Aorta (tissue), 5 donors: Measurements from ENCODE around the gene INSRR. TPM values are rescaled to one million over a fixed set of nuclear protein-coding genes. Genes with fewer than 3 reads are reported as not detected.

ENCODE experiments used
- ATAC-seq: fragments of 200-7000 bp; cut with Tn5 transposase; one replicate; pipeline ENCODE4 v1.9.1; 2022; ENCODE audit warnings: moderate library complexity; ENCODE audit not compliant: low FRiP score
- DNase-seq, 2 donors: peaks; one replicate each; pipeline ENCODE4 v3.0.0-alpha.2; 2020
- H3K27ac ChIP-seq, 2 donors: one replicate each; pipeline ENCODE4 v1.5.1; 2013; ENCODE audit warnings: low read length in 2 of 2, mild to moderate bottlenecking in 2 of 2, moderate library complexity in 2 of 2, control low read depth in 1 of 2, inconsistent platforms in 1 of 2, low read depth in 1 of 2
- H3K27me3 ChIP-seq, 2 donors: one replicate each; pipeline ENCODE4 v1.6.1; 2013; ENCODE audit warnings: control low read depth in 1 of 2, low read length in 1 of 2, mild to moderate bottlenecking in 1 of 2, moderate library complexity in 1 of 2; ENCODE audit not compliant: insufficient read depth in 2 of 2, control insufficient read depth in 1 of 2
- H3K36me3 ChIP-seq, 2 donors: one replicate each; pipeline ENCODE4 v1.6.1; 2013; ENCODE audit warnings: control low read depth in 1 of 2, low read length in 1 of 2, mild to moderate bottlenecking in 1 of 2; ENCODE audit not compliant: insufficient read depth in 2 of 2, control insufficient read depth in 1 of 2
- H3K4me1 ChIP-seq, 2 donors: one replicate each; pipeline ENCODE4 v1.6.1; 2013; ENCODE audit warnings: low read length in 2 of 2, control low read depth in 1 of 2, mild to moderate bottlenecking in 1 of 2, moderate library complexity in 1 of 2; ENCODE audit not compliant: insufficient read depth in 2 of 2, control insufficient read depth in 1 of 2
- H3K4me3 ChIP-seq, 2 donors: one replicate each; pipeline ENCODE4 v1.5.1; 2013; ENCODE audit warnings: low read length in 2 of 2, control low read depth in 1 of 2, mild to moderate bottlenecking in 1 of 2
- H3K9me3 ChIP-seq: one replicate; pipeline ENCODE4 v1.6.1; 2013; ENCODE audit warnings: mild to moderate bottlenecking, low read length; ENCODE audit not compliant: control insufficient read depth
- WGBS, 2 donors: extraction: QIAGEN DNeasy Blood & Tissue Kit; methylation state at CpG; one replicate each; pipeline ENCODE4 v1.1.7; 2013; 5-methylcytosine and 5-hydroxymethylcytosine counted together
- intact Hi-C, 2 donors: fragments of 100-400 bp; cut with DNase I; formaldehyde crosslinking; loops; one replicate each; pipeline versions ENCODE4 v1.14.2 to v1.15.0; 2022
- polyA plus RNA-seq, 2 donors: library from polyadenylated mRNA; stranded (reverse); fragments of 200-250 nt; gene quantifications; one replicate each; pipeline ENCODE4 v1.2.3, GENCODE V29; 2013
- total RNA-seq, 2 donors: library from RNA; stranded (reverse); fragmentation: NEBNext Ultra II Directional; extraction: Animal tissue kit (Norgen Biotek cat#: 25700); gene quantifications; one replicate each; pipeline ENCODE4 v1.2.1, GENCODE V29; 2021
- donor health status: healthy with polysubstance abuse.
- donor health status: Bipolar disorder and iron deficiency.
- donor health status: DM: no; HTN: no; CAD: no.
- donor health status: DM: no; HTN: no; CAD: no.
- donor health status: DM: yes; HTN: yes; CAD: no.

INSRR gene
- total and polyA plus RNA-seq, 4 donors, result 0.51 TPM; not detected in 3

DNA sequence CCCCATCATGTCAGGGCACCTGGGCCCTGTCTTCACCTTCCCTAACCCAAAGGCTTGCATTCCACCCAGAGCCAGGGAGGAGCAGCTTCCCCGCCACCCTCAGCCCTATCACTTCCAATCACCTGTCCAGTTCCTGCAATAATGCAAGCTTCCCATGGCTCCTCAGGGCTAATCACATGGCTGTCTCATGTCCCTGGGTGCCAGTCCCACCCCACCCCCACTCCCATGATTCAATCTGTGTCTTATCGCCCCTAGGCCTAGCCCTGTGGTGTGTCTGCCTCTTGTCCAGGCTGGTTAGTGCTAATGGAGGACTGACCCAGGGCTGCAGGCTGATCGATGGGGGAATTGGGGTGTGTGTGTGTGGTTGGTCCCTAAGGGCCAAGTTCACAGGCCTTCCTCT lies 23.6 kb upstream of the INSRR start:
- intact Hi-C loops, result loop anchor here in 1 of 2 donors (10.0 kb wide), 1 partner anchor 188 kb away; no protein-coding TSS in a partner anchor
- H3K9me3 ChIP-seq, result no peaks in the 10 kb centered on the region
- H3K4me3 ChIP-seq, result no peak overlapping the region
- DNase-seq (no peak), ATAC-seq (no peak)
- 82 to 97% methylated on average over 3 of the region's 3 CpGs for WGBS, 2 donors
- no peak overlapping the region for H3K27ac ChIP-seq
- no peaks in the 10 kb centered on the region for H3K4me1 ChIP-seq
- no peaks in the 10 kb centered on the region for H3K36me3 ChIP-seq
- no peaks in the 10 kb centered on the region for H3K27me3 ChIP-seq

DNA sequence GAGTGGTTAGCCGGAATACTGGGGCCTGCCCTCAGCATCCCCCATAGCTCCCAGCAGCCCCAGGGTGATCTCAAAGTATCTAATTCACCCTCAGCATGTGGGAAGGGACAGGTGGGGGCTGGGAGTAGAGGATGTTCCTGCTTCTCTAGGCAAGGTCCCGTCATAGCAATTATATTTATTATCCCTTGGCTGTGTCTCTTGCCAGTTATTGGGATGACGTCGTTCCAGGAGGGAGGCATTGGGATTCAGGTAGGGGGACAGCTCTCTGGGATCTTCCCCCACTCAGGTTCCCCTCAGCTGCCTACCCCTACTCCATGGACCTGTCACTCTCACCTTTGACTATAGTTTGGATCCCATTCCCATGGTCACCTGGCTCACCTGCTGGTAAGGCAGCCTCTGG lies 22.7 kb upstream of the INSRR start:
- Histone ChIP-seq H3K9me3 (no peaks in the 10 kb centered on the region), H3K4me1 (no peaks in the 10 kb centered on the region), H3K27me3 (no peaks in the 10 kb centered on the region), H3K27ac (no peak overlapping the region), H3K4me3 (no peak overlapping the region), H3K36me3 (no peaks in the 10 kb centered on the region)
- ATAC-seq, result no peak
- intact Hi-C loops, result loop anchor here in 1 of 2 donors (10.0 kb wide), 1 partner anchor 187 kb away; no protein-coding TSS in a partner anchor
- 77 to 78% methylated on average over 4 of the region's 4 CpGs for WGBS, 2 donors
- no peak for DNase-seq

DNA sequence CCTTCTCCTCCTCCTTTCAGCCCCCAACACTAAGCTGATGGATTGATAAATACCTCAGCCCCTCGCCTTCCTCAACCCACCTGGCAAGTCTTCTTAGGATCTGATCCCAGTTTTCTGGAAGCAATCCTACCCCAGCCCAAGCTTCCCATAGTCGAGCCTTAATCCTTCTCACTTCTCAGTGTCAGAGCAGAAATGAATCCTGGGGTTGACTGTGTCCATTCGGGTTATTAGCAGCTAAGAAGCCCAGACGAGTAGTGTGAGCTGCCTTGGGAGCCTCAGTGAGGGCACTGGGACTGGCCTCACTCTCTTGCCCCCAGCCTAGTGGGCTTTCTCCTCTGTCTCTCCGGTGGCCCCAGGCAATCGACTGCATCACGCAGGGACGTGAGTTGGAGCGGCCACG lies 22.2 kb upstream of the INSRR start:
- no peaks in the 10 kb centered on the region for H3K36me3 ChIP-seq
- DNase-seq (no peak), ATAC-seq (no peak)
- no peak overlapping the region for H3K27ac ChIP-seq
- H3K4me1 ChIP-seq, result no peaks in the 10 kb centered on the region
- no peak overlapping the region for H3K4me3 ChIP-seq
- H3K9me3 ChIP-seq, result no peaks in the 10 kb centered on the region
- intact Hi-C loops, result loop anchor here in 1 of 2 donors (10.0 kb wide), 1 partner anchor 186 kb away; no protein-coding TSS in a partner anchor
- 63 to 68% methylated on average over 10 of the region's 10 CpGs for WGBS, 2 donors
- no peaks in the 10 kb centered on the region for H3K27me3 ChIP-seq

DNA sequence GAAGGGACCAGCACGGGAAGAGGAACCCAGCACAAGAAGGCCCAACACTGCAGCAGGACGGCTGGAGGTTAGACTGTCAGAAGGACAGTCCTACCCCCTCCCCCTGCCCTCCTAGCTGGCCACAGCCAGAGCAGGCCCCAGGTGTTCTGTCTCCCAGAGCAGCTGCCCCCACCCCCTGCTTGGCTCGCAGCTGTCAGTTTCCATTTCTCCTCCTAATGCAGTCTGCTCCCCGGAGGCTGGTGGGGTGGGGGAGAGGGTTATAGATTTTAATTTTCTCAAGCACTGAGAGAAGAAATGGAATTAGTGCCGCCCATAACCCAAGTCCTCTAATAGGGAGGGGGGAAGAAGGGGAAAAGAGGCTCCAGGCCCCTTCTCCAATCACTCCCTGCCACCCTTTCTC lies 21.6 kb upstream of the INSRR start:
- Histone ChIP-seq H3K27me3 (no peaks in the 10 kb centered on the region), H3K27ac (no peak overlapping the region), H3K9me3 (no peaks in the 10 kb centered on the region), H3K36me3 (no peaks in the 10 kb centered on the region), H3K4me1 (no peaks in the 10 kb centered on the region), H3K4me3 (no peak overlapping the region)
- WGBS, 2 donors, result 78 to 85% methylated on average over 5 of the region's 5 CpGs
- ATAC-seq (no peak), DNase-seq (no peak)
- intact Hi-C loops, result loop anchor here in 1 of 2 donors (10.0 kb wide), 1 partner anchor 186 kb away; no protein-coding TSS in a partner anchor

DNA sequence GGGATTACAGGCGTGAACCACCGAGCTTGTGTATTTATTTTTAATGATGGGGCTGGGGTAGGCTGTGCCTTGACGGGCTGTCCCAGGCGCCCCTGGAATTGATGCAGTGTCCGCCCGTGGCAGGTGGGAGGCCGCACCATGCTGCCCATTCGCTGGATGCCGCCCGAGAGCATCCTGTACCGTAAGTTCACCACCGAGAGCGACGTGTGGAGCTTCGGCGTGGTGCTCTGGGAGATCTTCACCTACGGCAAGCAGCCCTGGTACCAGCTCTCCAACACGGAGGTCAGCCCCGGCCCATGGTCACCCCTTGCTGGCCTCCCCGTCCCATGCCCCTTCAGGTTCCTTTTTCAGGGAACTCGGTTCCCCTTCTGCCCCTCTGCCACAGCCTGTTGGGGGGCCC lies 21.0 kb upstream of the INSRR start:
- Histone ChIP-seq H3K4me3 (no peak overlapping the region), H3K9me3 (no peaks in the 10 kb centered on the region), H3K27me3 (no peaks in the 10 kb centered on the region), H3K36me3 (no peaks in the 10 kb centered on the region), H3K27ac (no peak overlapping the region), H3K4me1 (no peaks in the 10 kb centered on the region)
- WGBS, 2 donors, result 90 to 93% methylated on average over 21 of the region's 21 CpGs
- DNase-seq (no peak), ATAC-seq (no peak)
- intact Hi-C loops, result loop anchor here in 1 of 2 donors (10.0 kb wide), 1 partner anchor 185 kb away; no protein-coding TSS in a partner anchor

DNA sequence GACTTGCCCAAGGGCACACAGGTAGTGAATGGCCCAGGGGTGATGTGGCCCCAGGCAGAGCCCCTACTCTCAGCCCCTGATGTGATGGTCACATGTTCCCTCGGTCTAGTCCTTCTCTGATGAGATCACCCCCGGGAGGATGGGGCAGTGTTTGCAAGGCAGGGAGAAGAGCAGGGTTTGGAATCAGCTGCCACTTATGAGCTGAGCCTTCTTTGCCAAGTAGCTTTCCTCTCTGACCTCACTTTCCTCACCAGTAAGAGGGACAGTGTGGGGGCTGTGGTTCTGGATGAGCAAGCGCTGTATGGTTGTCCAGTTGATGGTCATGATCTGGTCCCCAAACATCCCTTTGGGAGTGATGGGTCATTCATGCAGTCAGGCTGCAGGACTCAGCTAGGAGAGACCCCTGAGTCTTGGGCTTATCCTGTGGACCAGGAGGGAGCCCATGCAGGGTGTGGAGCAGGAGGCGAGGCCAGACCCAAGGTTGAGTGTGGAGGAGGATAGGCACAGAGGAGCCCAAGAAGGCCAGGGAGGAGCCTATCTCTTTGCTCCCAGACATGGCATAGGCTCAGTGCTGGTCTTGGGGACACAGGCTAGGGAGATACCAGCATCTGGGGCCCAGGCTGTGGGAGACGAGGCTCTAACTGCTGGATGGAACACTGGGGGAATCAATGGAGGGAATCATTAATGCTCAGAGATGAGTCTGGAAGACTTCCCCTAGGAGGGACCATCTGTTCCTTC lies 18.7 kb upstream of the INSRR start:
- H3K4me3 ChIP-seq, result no peak overlapping the region
- no peak overlapping the region for H3K27ac ChIP-seq
- no peaks in the 10 kb centered on the region for H3K4me1 ChIP-seq
- H3K9me3 ChIP-seq, result no peaks in the 10 kb centered on the region
- ATAC-seq, result no peak
- H3K27me3 ChIP-seq, result no peaks in the 10 kb centered on the region
- DNase-seq, result no peak
- WGBS, 2 donors, result 86 to 89% methylated on average over 5 of the region's 5 CpGs
- no peaks in the 10 kb centered on the region for H3K36me3 ChIP-seq
- intact Hi-C loops, result no loop called here

DNA sequence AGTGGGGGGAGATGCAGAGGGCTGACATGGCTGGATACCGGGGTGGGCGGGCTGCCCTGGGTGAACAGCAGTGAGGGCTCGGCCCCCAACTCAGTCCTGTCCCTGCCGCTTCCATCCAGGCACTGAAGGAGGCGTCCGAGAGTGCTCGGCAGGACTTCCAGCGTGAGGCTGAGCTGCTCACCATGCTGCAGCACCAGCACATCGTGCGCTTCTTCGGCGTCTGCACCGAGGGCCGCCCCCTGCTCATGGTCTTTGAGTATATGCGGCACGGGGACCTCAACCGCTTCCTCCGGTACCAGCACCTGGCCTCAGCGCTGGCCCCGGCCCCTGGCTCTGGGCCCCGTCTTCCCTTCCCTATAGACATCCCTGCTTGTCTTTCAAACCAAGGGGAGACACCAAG lies 17.4 kb upstream of the INSRR start:
- no peak for ATAC-seq
- WGBS, 2 donors, result 27 to 32% methylated on average over 21 of the region's 21 CpGs

DNA sequence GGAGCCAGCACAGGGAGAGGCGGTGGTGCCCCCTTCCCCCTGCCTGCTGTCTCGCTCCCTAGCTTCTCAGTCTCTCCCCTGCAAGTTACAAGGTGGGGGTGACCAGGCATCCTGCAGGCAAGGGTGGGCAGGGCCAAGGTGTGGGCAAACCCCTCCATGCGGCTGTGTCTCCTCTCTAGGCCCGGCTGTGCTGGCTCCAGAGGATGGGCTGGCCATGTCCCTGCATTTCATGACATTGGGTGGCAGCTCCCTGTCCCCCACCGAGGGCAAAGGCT lies 16.4 kb upstream of the INSRR start:
- WGBS, 2 donors, result 74 to 83% methylated on average over 5 of the region's 5 CpGs
- H3K4me1 ChIP-seq, result no peaks in the 10 kb centered on the region
- H3K36me3 ChIP-seq, result no peaks in the 10 kb centered on the region
- H3K27me3 ChIP-seq, result no peaks in the 10 kb centered on the region
- peak; percentile 13 for ATAC-seq
- H3K27ac ChIP-seq, result no peak overlapping the region
- DNase-seq, result no peak
- H3K9me3 ChIP-seq, result no peaks in the 10 kb centered on the region
- no peak overlapping the region for H3K4me3 ChIP-seq
- intact Hi-C loops, result no loop called here

More for the DNA sequence above, 17.4 kb upstream of the INSRR start:
- DNase-seq, result no peak
- intact Hi-C loops, result no loop called here
- no peaks in the 10 kb centered on the region for H3K4me1 ChIP-seq
- no peak overlapping the region for H3K27ac ChIP-seq
- H3K27me3 ChIP-seq, result no peaks in the 10 kb centered on the region
- H3K36me3 ChIP-seq, result no peaks in the 10 kb centered on the region
- H3K4me3 ChIP-seq, result no peak overlapping the region
- no peaks in the 10 kb centered on the region for H3K9me3 ChIP-seq

DNA sequence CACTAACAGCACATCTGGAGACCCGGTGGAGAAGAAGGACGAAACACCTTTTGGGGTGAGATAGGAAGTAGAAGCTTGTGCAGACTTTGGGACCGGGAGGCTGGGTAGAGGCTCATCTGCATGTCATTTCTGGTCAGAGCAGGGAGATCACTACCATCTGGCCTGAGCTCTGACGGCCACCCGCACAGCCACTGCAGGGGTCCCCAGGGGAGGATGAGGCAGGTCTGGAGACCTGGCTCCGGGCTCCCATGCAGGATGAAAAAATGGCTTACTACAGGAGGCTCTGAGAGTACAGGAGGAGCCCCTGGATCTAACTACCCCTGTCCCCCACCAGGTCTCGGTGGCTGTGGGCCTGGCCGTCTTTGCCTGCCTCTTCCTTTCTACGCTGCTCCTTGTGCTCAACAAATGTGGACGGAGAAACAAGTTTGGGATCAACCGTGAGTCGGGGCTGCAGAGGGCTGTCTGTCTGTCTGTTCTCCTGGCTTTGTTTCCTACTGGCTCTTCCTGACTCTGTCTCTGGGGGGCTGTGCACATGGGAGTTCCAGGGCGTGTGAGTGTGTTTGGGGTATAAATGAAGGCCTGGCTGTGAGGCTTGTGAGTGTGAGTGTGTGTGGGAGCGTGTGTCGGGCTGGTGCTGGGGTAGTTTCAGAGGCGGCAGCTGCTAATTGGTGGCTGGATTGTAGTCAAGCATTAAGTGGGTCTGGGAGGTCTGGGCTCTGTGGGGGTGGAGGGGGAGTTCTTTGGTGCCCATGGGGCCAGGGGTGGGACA lies 15.8 kb upstream of the INSRR start:
- 82 to 86% methylated on average over 16 of the region's 16 CpGs for WGBS, 2 donors
- intact Hi-C loops, result no loop called here
- Histone ChIP-seq H3K27me3 (no peaks in the 10 kb centered on the region), H3K9me3 (no peaks in the 10 kb centered on the region), H3K4me1 (no peaks in the 10 kb centered on the region), H3K27ac (no peak overlapping the region), H3K4me3 (no peak overlapping the region), H3K36me3 (no peaks in the 10 kb centered on the region)
- ATAC-seq (no peak), DNase-seq (no peak)
